ENCODE measurements around the gene SLFN12. TPM values are rescaled to one million over a fixed set of nuclear protein-coding genes. Genes with fewer than 3 reads are reported as not detected.
"Not testable (repeated sequence)": the region's sequence is repeated elsewhere in the genome, so short reads cannot be mapped to it uniquely, and the experiment has no call there.

The SLFN12 gene
- total RNA-seq, 1 donor from 2014 or later, result 16.0 TPM

DNA sequence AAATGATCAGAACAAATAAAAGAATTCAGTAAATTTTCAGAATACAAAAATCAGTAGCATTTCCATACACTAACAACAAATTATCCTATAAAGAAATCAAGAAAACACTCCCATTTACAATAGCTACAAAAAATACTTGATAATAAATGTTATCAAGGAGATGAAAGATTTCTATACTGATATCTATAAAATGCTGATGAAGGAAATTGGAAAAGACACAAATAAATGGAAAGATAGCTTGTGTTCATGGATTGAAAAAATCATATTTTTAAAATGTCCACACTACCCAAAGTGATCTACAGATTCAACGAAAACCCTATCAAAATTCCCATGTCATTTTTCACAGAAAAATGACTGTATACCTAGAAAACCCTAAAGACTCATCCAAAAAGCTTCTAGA lies 18.1 kb downstream of the SLFN12 start:
- no peak for DNase-seq (ENCODE audit: low spot score)

DNA sequence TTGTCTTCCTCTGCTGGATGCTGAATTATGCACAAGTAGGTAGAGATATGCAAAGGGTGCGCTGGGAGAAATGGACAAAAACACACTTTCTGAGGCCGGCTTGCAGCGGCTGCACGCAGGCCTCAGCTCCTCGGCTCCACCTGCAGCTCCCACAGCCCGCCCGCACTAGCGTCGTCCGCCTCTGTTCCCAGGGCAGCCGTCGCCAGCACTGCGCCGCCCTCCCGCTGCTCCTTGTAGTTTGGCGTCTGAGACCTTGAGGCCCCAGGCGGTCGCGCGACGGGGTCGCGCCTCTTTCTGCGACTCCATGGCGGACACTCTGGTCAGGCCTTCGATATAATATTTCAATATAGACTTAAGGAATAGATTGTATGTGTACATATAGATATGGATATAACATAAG lies 24.8 kb downstream of the SLFN12 start:
- no peak for DNase-seq (ENCODE audit: low spot score)

DNA sequence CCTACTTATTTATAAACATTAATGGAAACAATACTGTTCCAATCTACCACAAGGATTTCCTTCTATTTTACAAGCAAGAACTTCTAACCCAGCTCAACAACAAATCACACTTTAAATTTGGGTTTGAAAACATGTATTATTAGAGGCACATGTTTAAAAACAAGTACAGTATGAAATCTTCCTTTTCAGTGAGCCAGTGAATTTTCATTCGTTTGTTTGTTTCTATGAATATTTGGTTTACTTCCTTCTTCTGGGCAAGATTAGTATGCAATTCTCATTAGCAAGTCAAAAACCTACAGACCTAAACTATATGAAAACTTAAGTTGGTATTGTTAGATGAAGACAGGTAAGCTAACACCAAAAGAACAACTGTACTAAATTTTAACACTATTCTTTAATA lies 25.7 kb downstream of the SLFN12 start:
- DNase-seq (ENCODE audit: low spot score), result no peak

DNA sequence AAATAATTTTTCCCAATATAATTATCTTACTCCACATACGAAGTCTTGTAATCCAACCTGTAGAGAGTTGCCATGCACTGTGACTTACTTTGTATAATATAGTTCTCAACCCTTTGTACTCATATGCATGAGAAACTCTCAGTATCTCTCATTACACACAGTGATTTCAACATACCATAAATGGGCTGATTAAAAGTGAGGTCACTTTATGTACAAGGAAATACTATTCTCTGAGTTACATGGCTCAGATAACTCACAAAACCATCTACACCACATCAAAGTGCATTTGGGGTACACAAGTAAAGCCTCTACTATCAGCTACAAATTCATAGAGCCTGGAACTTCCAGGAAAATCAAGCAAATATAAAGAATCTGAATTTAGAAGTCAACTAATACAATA lies 27.9 kb downstream of the SLFN12 start:
- DNase-seq (ENCODE audit: low spot score), result no peak

DNA sequence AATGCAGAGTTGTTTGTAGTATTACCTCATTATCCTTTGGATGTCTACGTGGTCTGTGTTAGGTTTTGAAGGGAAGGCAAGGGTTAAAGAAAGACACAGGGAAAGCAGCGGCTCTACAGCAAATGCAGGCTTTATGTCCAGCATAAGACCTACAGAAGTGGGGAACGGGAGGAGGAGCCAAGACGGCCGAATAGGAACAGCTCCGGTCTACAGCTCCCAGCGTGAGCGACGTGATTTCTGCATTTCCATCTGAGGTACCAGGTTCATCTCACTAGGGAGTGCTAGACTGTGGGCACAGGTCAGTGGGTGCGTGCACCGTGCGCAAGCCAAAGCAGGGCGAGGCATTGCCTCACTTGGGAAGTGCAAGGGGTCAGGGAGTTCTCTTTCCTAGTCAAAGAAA lies 38.5 kb downstream of the SLFN12 start:
- DNase-seq (ENCODE audit: low spot score), result not testable (repeated sequence)

DNA sequence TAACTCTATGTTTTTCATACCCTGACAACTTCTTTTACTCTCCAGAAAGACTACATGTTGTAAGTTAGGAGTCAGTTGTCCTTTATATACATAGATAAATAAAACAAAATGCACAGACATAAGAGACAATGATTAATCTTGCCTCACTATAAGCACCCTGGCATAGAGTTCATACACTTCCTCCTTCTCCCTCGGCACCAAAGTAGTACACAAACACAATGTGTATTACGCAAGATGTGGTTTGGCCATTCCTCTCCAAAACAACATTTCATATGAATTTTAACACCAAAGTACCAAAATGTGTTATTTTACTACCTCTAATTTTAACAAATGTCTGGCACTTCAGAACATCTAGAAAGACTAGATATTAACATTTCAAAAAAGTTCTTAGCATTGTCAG lies 41.6 kb downstream of the SLFN12 start:
- no peak for DNase-seq (ENCODE audit: low spot score)

DNA sequence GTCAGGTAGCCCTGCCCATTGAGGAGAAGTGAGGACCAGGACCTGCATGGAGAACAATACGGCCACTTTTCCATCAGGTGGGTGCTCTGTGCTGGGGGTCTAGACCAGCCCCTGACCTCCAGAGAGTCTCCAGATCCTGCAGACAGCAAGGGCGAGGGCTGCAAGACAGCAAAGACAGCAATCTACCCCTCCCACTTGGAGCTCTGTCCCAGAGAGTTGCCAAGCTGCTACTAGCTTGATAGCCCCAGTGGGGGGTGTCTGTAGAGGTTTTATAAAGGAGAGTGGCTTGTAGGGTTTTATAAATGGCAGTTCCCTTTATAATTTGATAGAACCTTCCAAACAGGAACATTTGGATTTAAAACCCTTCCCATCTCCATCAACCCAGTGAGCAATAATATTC lies 42.1 kb downstream of the SLFN12 start:
- DNase-seq (ENCODE audit: low spot score), result no peak

DNA sequence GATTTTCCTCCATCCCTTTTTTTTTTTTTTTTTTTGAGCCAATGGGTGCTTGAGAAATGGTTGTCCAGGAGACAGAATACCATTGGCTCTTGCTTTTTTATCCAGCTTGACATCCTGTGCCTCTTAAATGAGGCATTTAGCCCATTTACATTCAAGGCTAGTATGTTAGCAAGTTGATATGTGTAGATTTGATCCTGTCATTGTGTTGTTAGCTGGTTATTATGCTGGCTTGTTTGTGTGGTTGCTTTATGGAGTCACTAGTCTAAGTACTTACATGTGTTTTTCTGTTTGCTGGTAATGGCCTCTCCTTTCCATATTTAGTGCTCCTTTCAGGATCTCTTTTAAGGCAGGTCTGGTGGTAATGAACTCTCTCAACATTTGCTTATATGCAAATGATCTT lies 44.8 kb downstream of the SLFN12 start:
- DNase-seq (ENCODE audit: low spot score), result no peak

DNA sequence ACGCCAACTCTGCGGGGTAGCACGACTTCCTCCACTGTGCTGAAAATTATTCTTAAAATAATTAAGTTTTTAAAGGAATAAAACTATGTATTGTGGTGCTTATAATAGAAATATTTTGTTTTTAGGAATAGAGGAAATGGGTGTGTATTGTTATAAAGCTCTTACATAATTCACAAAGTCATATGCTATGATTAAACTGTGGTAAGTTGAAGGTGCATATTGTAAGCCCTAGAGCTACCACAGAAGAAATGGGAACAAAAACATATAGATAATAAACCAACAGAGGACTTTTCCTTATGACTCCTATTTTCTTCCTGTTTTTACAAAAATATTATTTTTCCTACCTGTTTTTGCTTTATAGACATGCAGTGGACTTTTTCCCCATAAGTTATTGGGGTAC lies 54.6 kb downstream of the SLFN12 start:
- DNase-seq (ENCODE audit: low spot score), result no peak

DNA sequence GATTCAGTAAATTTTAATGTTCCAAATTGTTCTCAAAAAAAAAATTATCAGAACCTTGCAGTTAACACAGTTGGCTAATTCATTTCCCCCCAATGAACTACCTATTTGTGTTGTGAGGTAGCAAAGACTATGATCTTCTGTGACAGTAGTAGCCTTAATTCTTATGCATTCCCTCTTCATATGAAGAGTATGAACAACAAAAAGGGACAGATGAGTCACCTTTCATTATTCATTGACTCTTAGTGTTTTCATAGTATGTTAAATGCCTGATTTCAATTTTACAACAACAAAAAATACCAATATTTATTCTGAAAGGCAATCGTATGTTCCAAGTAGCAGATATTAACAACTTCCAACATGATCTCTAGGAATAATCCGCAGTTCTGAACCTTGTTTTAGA lies 55.2 kb downstream of the SLFN12 start:
- DNase-seq (ENCODE audit: low spot score), result no peak

DNA sequence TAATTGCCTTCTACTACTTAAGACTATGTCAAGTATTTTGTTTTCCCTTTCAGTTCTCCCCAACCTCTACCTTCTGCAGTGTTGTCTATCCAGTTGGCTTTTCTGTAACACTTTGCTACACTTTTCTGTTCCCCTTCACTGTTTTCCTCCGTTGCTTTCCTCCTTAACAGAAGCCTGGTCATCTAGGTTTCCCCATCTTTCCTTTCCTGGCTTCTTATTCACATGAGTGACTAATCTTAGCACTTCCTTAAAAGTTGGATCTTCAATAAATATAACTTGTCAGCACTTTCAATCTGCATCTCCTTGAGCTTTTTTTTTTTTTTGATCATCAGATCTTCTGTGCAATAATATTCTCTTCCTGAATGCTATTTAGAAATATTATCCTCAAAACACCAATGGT lies 56.1 kb downstream of the SLFN12 start:
- no peak for DNase-seq (ENCODE audit: low spot score)

DNA sequence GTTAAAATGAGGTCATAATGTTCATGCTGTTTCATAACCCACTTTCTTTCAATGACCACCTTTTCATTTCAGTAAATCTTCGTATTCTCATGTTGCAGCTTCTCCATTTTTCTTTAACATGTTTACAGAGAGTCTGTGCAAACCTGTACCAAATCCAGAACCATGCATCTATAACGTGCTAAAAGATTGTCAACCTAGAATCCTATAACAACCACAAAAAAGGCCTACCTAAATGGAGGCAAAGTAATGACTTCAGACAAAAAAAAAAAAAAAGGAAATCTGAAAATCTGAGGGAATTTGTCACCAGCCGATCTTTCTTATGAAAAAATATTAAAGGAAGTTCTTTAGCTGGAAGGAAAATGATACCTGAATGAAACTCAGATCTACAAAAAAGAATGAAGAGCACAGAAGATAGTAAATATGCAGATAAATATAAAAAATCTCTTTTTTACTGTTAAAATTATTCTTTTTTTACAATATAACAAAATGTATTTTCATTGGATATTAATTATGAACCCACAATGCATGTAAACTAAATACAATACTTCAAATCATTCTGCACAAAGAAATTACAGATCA lies 57.4 kb downstream of the SLFN12 start:
- DNase-seq (ENCODE audit: low spot score), result no peak

DNA sequence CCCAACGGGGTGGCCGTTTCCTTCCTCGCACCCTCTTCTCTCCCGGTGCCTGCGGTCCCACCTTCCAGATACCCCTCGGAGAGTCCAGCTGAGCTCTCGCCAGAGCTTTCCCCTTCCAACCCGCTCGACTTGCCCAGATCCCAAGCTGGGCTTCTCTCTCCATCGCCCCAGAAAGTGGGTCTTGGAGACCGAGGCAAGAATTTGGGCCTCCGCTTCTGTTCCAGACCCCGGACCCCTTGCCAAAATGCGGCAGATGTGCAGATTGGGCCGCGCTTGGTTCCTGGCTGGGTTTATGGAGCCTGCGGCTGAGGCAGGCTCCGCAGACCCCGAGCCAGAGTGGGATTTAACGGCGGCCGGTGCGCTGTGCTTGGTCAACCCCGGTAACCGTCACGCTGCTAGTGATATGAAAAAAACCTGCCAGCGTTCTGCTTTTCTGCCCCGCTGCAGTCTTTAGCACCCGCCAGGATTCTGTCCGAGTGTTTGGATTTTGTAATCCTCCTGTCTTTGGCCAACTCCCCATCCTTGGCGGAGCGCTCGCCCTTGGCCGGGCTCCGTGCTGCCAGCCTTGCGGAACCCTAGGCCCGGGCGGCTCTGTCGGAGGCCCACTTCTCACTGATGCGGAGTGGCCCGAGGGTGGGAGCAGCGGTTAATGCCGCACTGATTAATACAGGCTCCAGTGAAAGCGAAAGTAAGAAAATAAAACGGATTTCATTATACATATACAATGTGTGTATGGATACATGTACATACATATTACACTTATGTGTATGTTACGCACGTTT lies 58.1 kb downstream of the SLFN12 start:
- DNase-seq (ENCODE audit: low spot score), result peak; percentile 31

DNA sequence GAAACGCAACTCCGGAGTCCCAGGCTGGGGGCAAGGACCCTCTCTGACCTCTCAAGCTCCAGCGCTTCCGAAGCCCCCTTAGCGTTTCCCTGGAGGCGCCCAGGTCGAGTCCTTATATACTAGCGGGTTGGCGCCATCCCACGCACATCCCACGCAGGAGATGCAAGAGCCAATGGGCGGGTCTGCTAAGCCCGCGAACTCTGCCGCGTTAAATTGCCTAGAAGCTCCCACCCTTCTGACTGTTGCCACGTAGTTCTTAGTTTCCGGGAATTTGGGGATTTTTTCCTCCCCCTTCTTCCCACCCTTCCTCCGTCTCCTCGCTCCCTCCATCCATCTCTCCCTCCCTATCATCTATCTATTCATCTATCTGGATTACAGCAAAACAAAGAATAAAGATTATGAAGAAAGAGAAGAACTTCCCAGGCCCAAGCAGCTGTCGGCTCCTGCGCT lies 58.7 kb downstream of the SLFN12 start, which contains the start of gene SLFN11:
SLFN11 (minus strand) TSS at position 88 of the 450 bp plus-strand sequence. CDS start 9,814 bp downstream, outside the sequence.
- peak; percentile 74 for DNase-seq (ENCODE audit: low spot score)

DNA sequence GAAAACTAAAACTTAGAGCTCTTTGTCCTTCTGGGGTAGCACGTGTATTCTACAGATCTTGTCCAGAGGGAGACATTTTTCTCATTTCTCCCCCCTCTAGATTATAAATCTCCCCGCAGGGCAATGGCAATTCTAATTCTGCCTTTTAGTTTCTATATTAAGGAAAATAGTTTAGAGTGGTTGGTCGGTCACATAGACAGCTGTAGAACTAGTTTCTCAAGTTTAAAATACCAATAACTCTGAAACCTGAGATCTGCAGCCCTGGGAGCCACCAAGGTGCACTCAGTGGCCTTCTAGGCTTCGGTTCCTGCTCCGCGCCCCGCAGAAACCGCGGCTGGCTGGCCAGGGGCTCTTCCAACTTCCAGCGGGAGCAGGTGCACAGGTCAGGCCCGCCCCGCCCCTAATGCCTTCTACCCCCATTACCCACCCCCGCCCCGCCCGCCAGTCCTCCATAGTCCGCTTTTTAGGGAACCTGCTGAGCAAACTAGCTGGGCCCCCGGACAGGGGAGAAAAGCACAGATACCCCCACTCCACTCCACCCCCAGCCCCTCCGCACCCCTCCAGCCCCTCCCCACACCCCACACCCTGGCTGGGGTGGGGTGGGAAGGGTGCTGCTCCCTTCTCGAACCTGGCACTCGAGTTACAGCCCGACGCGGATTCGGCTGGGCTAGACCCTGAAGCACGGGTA lies 59.3 kb downstream of the SLFN12 start:
- no peak for DNase-seq (ENCODE audit: low spot score)

DNA sequence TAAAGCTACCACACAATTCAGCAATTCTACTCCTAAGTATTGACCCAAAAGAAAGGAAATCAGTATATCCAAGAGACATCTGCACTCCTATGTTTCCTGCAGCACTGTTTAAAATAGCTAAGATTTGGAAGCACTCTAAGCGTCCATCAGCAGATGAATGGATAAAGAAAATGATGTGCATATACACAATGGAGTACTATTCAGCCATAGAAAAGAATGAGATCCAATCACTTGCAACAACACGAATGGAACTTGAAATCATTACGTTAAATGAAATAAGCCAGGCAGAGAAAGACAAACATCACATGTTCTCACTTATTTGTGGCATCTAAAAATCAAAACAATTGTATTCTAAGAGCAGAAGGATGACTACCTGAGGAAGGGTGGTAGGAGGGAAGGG lies 60.4 kb downstream of the SLFN12 start:
- DNase-seq (ENCODE audit: low spot score), result no peak

DNA sequence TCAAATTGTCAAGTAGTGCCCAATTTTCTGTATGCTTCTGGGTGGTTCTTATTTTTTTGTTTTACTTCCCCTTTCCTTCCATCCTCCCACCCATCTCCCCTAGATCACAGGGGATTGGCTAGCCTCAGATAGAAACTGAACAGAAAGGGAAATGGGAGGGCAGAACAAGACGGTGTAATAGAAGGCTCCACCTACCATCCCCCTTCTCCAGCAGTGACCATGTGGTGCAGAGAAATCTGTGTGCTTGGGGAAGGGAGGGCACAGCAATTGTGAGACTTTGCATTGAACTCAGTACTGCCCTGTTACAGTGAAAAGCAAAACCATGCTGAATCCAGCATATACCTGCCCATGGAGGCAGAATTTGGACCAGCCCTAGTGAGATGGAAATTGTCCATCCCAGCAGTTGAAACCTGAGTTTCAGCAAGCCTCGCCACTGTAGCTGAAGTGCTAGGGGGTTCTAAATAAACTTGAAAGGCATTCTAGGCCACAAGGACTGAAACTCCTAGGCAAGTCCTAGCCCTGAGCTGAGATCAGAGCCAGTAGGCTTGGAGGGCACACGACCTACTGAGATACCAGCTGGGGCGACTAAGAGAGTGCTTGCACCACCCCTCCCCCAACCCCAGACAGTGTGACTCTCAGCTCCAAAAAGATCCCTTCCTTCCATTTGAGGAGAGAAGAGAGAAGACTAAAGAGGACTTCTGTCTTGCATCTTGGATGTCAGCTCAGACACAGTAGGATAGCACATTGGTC lies 64.0 kb downstream of the SLFN12 start:
- peak; percentile 16 for DNase-seq (ENCODE audit: low spot score)

DNA sequence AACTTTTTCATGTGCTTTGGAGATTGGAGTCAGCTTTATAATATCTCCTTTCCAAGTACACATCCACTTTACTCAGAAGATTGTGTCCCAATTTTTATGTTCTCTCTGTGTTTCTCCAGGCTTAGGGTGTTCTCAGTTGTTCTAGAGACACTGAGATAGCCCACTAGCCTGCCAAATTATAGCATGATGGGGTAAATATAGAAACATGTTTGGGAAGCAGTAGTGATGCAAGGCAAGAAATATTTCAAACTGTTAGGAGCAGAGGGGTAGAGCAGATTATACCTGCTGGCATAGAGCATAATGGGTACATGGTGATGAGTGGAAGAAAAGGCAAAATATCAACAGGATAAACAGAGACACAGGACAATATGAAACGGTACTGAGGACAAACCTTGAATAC lies 71.3 kb downstream of the SLFN12 start:
- DNase-seq (ENCODE audit: low spot score), result no peak
